ENCODE results near the gene MACROD2.
"Not testable (repeated sequence)": the region's sequence is repeated elsewhere in the genome, so short reads cannot be mapped to it uniquely, and the experiment has no call there.

Gene MACROD2

DNA sequence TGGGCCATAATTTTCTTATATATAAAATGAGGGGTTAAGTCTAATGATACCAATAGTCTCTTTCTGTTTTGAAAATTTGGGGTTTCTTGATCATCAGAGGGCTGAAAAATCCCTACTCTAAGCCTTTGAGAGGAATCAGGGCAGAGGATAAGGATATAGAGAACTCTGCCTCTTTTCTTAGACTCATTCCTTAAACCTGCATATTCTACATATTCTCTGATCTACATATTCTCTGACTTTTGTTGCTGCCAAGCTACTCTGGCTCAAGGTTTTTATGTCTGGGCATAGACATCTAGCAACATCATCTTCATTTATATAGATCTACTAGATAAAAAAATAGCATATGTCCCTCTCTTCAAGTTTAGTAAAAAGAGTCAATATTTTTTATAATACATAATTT, 270.9 kb downstream of the MACROD2 start:
- DNase-seq (ENCODE audit: low read depth in 2 of 2), result no peak

- not testable (repeated sequence) for DNase-seq (ENCODE audit: low read depth in 2 of 2)
Observed at GRCh38 chr20:14270751-14271150, 275.4 kb downstream of the MACROD2 start.

GRCh38 chr20:14282140-14282539, 286.8 kb downstream of the MACROD2 start:
- no peak for DNase-seq (ENCODE audit: low read depth in 2 of 2)

- DNase-seq (ENCODE audit: low read depth in 2 of 2), result no peak
Observed at GRCh38 chr20:14284443-14284842, 289.1 kb downstream of the MACROD2 start.

DNA sequence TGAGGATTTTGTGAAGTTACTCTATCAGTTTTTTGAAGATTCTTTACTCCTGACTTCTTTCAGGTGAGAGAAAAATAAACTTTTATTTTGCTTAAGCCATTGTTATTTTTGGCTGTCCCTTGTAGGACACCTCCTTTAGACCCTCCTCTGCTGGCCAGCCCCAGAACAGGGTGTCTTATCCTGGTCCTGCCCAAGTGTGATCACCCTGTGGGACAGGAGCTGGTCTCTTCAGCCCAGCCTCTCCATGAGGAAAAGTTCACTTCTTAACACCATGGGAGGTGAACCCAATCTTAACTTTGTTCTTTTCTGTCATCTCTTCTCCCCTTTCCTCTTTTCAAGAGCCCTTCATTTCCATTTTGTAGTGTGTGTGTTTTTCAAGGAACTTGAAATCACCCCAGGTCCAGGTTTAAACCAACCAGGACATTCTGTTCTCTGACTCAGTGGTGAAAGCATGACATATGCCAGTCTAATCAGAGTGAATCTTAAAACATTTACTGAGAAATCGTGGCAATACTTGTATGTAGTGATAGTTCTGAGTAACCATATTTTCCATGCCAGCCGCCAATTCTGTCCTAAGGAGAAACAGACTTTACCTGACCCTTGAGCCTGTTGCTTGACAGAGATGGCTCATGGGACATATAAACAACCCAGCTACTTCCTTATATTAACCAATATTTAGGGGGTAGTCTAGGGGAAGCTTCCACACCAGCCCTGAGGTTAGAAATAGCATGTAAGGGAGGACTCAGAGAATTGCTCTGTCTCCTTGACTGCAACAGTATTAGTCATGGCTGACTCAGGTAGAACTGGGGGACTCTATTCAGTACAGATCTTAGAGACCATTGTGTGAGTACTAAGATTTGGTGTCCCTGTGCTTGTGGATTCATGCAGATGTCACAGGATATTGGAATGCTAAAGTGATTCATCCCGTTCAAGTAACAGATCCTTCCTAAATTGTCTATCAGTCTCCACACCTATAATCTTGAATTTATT, 293.3 kb downstream of the MACROD2 start:
- DNase-seq (ENCODE audit: low read depth in 2 of 2), result no peak

- no peak for DNase-seq (ENCODE audit: low read depth in 2 of 2)
Observed at GRCh38 chr20:14291502-14291901, 296.2 kb downstream of the MACROD2 start.

- no peak for DNase-seq (ENCODE audit: low read depth in 2 of 2)
Observed at GRCh38 chr20:14295238-14295637, 299.9 kb downstream of the MACROD2 start.

GRCh38 chr20:14295770-14296309, 300.5 kb downstream of the MACROD2 start:
- DNase-seq (ENCODE audit: low read depth in 2 of 2), result no peak

DNA sequence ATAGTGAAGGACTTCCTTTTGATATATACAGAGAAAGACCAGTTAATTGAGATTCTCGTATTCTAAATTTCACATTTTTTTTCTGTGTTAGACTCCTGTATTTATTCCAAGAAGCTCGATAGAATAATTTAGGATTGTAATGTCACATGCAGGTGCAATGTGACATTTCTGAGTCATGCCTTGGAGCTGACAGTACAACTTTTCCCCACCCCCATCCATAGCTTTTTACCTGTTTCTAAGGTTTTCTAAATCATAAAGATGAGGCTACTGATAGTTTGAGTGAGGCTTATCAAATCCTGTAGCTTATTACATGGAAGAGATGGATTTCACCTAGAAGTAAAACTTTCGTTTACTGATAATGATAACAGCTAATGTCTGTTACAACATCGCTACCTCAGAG, 304.5 kb downstream of the MACROD2 start:
- DNase-seq (ENCODE audit: low read depth in 2 of 2), result no peak

GRCh38 chr20:14303106-14303505, 307.8 kb downstream of the MACROD2 start:
- no peak for DNase-seq (ENCODE audit: low read depth in 2 of 2)

DNA sequence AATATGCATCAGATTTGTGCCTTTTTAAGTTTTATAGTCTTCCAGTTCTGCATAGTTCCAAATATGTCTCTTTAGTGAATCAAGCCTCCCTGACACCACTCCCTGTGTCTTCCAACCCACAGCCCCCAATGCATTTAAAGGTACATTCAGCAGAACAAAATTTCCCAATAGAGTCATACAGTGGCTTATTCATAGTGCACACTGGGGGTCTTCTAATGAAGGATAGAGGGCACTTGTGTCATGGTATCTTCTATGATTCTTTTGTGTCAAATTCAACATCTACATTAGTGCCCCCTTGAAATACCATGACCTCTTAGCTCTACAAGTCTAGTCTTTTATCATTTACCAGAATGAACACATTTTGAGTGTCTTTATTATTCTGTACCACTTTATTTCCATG, 308.3 kb downstream of the MACROD2 start:
- no peak for DNase-seq (ENCODE audit: low read depth in 2 of 2)

DNA sequence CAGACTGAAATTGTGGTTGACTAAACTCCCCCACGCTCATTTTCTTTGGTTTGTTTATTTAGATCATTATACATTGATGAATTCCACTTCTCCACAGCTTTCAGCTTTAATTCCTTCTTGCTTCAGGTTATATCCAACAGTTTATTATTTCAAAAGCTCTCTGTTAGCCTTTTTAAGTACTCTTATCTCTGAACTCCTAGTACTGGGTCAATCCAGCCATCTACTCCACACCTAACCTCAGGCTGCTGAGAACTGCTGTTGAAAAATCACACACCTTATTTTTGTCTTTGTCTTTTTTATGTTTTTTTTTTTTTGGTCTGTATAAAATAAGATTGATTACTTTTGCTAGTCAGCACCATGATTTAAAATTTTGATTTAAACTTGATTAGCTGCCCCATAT, 309.2 kb downstream of the MACROD2 start:
- DNase-seq (ENCODE audit: low read depth in 2 of 2), result no peak

- no peak for DNase-seq (ENCODE audit: low read depth in 2 of 2)
Observed at GRCh38 chr20:14307956-14308355, 312.6 kb downstream of the MACROD2 start.

DNA sequence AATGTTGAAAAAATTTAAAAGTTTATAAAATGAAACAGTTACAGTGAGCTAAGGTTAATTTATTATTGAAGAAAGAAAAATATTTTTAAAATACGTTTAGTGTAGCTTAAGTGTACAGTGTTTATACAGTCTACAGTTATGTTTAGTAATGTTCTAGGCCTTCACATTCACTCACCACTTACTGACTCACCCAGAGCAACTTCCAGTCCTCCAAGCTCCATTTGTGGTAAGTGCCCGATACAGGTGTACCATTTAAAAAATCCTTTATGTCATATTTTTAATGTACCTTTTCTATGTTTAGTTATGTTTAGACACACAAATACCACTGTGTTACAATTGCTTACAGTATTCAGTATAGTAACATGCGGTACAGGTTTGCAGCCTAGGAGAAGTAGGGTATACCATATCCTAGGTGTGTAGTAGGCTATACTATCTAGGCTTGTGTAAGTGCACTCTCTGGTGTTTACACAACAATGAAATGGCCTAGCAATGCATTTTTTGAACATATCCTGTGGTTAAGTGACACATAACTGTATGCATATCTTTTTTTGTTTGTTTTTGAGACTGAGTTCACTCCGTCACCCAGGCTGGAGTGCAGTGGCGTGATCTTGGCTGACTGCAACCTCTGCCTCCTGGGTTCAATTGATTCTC, 315.8 kb downstream of the MACROD2 start:
- no peak for DNase-seq (ENCODE audit: low read depth in 2 of 2)

DNA sequence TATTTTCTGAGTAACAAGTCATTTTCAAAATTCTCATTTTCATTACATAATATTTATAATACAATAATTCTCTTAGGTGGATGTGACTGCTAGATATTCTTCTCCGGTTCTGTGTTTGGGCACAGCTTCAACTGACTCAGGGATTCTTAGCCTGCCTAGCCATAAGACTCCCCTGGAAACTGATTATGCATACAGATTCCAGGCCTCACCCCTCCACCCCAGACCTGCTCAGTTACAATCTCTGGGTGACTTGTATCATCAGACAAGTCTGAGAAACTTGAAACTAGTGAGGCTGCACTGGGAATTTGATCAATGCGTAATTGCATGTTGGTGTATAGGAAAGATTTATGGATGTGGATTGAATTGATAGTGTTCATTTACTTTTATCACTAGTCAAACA, 316.7 kb downstream of the MACROD2 start:
- no peak for DNase-seq (ENCODE audit: low read depth in 2 of 2)

DNA sequence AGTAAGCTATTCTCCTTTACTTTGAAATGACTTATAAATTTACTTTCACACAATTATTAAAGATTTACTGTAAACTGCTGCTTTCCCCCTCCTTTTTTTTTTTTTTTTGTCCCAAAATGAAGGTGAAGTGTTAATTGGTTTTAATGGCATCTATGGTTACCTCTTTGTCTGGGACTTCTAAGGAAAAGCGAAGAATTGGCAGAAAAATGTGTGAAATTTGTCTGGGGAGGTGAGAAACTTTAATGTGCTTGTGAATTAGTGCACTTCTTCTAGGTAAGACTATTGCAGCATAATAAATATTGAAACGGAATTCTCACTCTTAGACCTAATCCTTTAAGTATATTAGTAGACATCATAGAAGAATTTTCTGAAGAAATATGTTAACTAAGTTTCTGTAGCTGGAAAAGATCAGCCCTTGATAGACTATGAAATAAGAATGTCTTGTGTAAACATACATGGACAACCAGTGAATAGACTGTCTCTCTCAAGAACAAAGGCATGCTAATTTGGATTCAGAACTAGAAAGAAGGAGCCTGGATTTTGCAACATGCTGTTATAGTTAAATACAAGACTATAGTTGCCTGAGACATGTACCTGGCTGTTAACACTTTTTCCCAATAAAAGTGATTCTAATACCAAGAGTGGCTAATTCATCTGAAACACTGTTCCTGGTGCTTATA, 318.2 kb downstream of the MACROD2 start:
- no peak for DNase-seq (ENCODE audit: low read depth in 2 of 2)

- no peak for DNase-seq (ENCODE audit: low read depth in 2 of 2)
Observed at GRCh38 chr20:14319704-14320103, 324.4 kb downstream of the MACROD2 start.

GRCh38 chr20:14331646-14332045, 336.3 kb downstream of the MACROD2 start:
- no peak for DNase-seq (ENCODE audit: low read depth in 2 of 2)

DNA sequence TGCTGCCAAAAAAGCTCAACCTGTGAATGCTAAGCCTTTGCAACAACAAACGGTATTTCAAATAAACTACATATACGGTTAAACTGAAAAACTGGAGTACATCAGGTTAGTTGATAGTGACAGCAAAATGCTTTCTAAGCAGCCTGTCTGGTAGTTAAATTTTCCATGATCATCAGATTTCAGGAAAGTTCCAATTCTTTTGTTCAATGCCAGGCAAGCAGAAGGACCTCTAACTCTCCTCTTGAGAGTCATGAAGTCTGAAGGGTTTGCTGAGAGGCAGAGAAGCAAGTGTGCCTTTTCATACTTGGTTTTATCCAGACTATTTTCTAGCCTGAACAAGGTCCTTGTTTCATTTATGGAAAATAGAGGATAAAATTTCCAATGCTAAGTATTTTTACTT, 337.6 kb downstream of the MACROD2 start:
- DNase-seq (ENCODE audit: low read depth in 2 of 2), result no peak

- no peak for DNase-seq (ENCODE audit: low read depth in 2 of 2)
Observed at GRCh38 chr20:14333721-14334120, 338.4 kb downstream of the MACROD2 start.

DNA sequence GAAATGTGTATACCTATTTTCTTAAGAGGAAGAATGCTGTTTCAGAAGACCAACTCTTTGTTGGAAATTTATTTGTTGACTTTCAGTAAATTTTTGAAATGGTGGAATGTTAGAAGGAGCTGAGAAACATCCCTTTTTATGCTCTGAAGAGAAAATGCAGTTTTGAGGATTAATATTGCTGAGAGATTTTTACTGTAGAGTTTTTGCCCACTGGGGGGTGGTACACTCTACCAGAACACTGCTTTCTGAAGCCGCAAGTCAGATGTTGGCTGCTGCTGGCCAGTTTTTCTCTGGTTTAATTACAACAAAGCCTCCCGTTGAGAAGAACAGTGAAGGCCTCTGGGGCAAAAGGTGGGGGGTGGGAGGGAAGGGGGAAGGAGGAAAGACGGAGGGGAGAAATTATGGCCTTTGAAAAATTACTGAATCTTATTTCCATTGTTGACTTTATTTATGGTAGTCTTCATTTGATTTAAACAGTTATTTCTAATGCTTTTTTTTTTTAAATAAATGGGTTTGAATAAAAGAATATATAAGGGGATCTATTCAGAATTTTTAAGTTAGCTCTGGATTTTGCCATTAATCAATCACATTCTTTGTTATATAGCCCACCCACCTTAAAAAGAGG, 339.1 kb downstream of the MACROD2 start:
- no peak for DNase-seq (ENCODE audit: low read depth in 2 of 2)

DNA sequence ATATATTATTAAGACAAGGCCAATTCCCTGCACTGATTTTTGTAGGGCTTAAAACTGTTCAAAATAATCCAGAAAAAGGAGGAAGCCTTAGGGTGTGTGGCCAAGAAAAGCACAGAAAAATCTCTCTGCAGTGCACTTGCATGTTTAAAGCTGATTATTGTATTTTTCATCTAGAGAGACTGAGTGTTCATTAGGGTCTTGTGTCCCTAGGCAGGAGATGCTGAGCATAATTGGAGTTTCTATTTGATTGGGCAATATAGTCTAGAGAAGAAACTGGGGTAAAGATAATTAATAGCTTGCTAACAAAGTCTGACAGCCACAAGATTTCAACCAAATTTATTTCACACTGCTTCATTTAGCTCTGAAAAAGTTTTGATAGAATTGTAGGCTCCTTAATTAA, 339.7 kb downstream of the MACROD2 start:
- no peak for DNase-seq (ENCODE audit: low read depth in 2 of 2)

Data from stimulated activated CD4-positive, alpha-beta T cell treated with anti-CD3 and anti-CD28 coated beads, Interleukin-1b, Interleukin-23, amount 100 ng/mL, for 1 hour (primary cell).